ENCODE measurements around the gene ARHGAP24.

DNA sequence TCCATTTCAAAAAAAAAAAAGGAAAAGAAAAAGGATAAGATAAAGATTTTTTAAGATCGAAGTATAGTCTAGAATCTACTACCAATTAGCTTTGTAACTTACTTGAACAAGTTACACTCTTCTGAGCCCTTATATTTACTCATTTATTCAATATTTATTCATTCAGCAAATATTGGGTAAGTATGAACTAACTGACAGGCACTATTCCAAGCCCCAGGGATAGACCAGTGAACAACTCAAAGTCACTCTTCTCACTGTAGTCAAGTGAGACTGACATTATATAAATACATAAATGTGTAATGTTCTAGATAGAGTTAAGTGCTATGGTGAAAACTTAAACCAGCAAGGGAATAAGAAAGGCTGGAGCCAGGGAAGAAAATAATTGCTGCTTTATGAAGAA is 131.6 kb downstream of the ARHGAP24 start:
- TF ChIP-seq, protein P1, sequence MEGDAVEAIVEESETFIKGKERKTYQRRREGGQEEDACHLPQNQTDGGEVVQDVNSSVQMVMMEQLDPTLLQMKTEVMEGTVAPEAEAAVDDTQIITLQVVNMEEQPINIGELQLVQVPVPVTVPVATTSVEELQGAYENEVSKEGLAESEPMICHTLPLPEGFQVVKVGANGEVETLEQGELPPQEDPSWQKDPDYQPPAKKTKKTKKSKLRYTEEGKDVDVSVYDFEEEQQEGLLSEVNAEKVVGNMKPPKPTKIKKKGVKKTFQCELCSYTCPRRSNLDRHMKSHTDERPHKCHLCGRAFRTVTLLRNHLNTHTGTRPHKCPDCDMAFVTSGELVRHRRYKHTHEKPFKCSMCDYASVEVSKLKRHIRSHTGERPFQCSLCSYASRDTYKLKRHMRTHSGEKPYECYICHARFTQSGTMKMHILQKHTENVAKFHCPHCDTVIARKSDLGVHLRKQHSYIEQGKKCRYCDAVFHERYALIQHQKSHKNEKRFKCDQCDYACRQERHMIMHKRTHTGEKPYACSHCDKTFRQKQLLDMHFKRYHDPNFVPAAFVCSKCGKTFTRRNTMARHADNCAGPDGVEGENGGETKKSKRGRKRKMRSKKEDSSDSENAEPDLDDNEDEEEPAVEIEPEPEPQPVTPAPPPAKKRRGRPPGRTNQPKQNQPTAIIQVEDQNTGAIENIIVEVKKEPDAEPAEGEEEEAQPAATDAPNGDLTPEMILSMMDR (conservative IDR thresholded peaks at IDR 0.05 in 1 of 2, IDR thresholded peaks at IDR 0.05 in 1 of 2; ENCODE audit: extremely low read depth in 1 of 2, insufficient read depth in 1 of 2, low read depth in 1 of 2, low read length in 2 of 2): no peak
- TF ChIP-seq EZH2 (IDR thresholded peaks at IDR 0.05; ENCODE audit: borderline replicate concordance, low read length): no peak

Measured in mammary epithelial cell (primary cell).